H1 (cell line): ENCODE data around the gene NRXN3. TPM values are rescaled to one million over a fixed set of nuclear protein-coding genes. Genes with fewer than 3 reads are reported as not detected.

ENCODE experiments used
- CHD7 ChIP-seq: fragments of 300-600 bp; sonication (generic); IDR thresholded peaks from 2 replicates; pipeline ENCODE4 v1.7.1; 2012; ENCODE audit warnings: low read length, moderate library complexity, mild to moderate bottlenecking, inconsistent platforms; ENCODE audit not compliant: insufficient replicate concordance
- FOSL1 ChIP-seq: IDR thresholded peaks from 2 replicates; pipeline ENCODE4 v1.6.1; 2011; ENCODE audit warnings: mild to moderate bottlenecking, low read depth, low read length, moderate library complexity; ENCODE audit not compliant: insufficient read depth
- HDAC6 ChIP-seq: IDR thresholded peaks from one replicate; pipeline ENCODE4 v1.7.1; 2012; ENCODE audit warnings: low read depth, mild to moderate bottlenecking, inconsistent platforms, low read length, moderate library complexity
- POLR2A ChIP-seq, 2 experiments: IDR thresholded peaks; 1 replicate in 1 of 2; 2 replicates in 1 of 2; pipeline ENCODE4 v1.6.1; 2011; ENCODE audit warnings: low read depth in 2 of 2, low read length in 2 of 2, mild to moderate bottlenecking in 2 of 2; ENCODE audit errors: control extremely low read depth in 1 of 2
- polyA plus RNA-seq, 7 experiments: library from polyadenylated mRNA; depleted of rRNA in 3 of 7; stranded (reverse) in 5 of 7; unstranded in 2 of 7; fragments of >200 nt in 5 of 7; fragments of 200-250 nt in 2 of 7; gene quantifications; 1 replicate in 5 of 7; 2 replicates in 1 of 7; 4 replicates in 1 of 7; pipeline versions ENCODE4 v1.2.1 to v1.2.3, GENCODE V29; 2011 to 2013; ENCODE audit warnings: missing spikeins in 2 of 7, mixed read lengths in 2 of 7
- total RNA-seq: library from RNA; stranded (reverse); fragmentation: NEBNext Ultra II Directional; extraction: Animal tissue kit (Norgen Biotek cat#: 25700); gene quantifications from 2 replicates; pipeline ENCODE4 v1.2.1, GENCODE V29; 2021

Gene NRXN3
- total and polyA plus RNA-seq, 2 of the 8 experiments (the other 6 are each of a cell fraction or from before 2014, with no cell fraction given): 2.6 to 4.1 TPM

GRCh38 chr14:78982551-78982950, 812.4 kb downstream of the NRXN3 start (continued):
- TF ChIP-seq CHD7: no peak
- TF ChIP-seq POLR2A (IDR thresholded peaks at IDR 0.05; ENCODE audit: control extremely low read depth in 1 of 2, low read depth in 2 of 2, low read length in 2 of 2): no peak
- TF ChIP-seq FOSL1: no peak
- no peak for TF ChIP-seq HDAC6
